WI38 (cell line): ENCODE data around the gene MRTO4.
"Not testable (repeated sequence)": the region's sequence is repeated elsewhere in the genome, so short reads cannot be mapped to it uniquely, and the experiment has no call there.

ENCODE experiments used
- H3K4me3 ChIP-seq: 2 replicates; pipeline ENCODE4 v1.5.1; 2011; ENCODE audit warnings: low read depth, mild to moderate bottlenecking, control low read depth, low read length
- CTCF ChIP-seq: IDR thresholded peaks from 2 replicates; pipeline ENCODE4 v1.5.1; 2012; ENCODE audit warnings: low read depth, mild to moderate bottlenecking, control low read depth, low read length

MRTO4 gene

GRCh38 chr1:19219451-19219850, 32.2 kb upstream of the MRTO4 start:
- TF ChIP-seq CTCF: no peak
- H3K4me3 ChIP-seq: no peak overlapping the region

- no peak overlapping the region for H3K4me3 ChIP-seq
- no peak for TF ChIP-seq CTCF
Measured at GRCh38 chr1:19220080-19220846, 31.3 kb upstream of the MRTO4 start.

- no peak overlapping the region for H3K4me3 ChIP-seq
- no peak for TF ChIP-seq CTCF
Measured at GRCh38 chr1:19220991-19221390, 30.6 kb upstream of the MRTO4 start.

GRCh38 chr1:19222573-19222972, 29.0 kb upstream of the MRTO4 start:
- no peak overlapping the region for H3K4me3 ChIP-seq
- no peak for TF ChIP-seq CTCF

- no peak overlapping the region for H3K4me3 ChIP-seq
- no peak for TF ChIP-seq CTCF
Measured at GRCh38 chr1:19222979-19223824, 28.4 kb upstream of the MRTO4 start.

- no peak for TF ChIP-seq CTCF
- H3K4me3 ChIP-seq: no peak overlapping the region
Measured at GRCh38 chr1:19229229-19229628, 22.4 kb upstream of the MRTO4 start.

- no peak overlapping the region for H3K4me3 ChIP-seq
- TF ChIP-seq CTCF: no peak
Measured at GRCh38 chr1:19229828-19230325, 21.7 kb upstream of the MRTO4 start.

GRCh38 chr1:19231736-19232523, 19.7 kb upstream of the MRTO4 start:
- not testable (repeated sequence) for H3K4me3 ChIP-seq
